ENCODE results near the gene TEFM. TPM values are rescaled to one million over a fixed set of nuclear protein-coding genes. Genes with fewer than 3 reads are reported as not detected.

Gene TEFM
- total RNA-seq, 6 experiments from 2014 or later = 12.7 to 14.5 (median 13.5) TPM

GRCh38 chr17:30897311-30897710, 8.7 kb downstream of the TEFM start:
- no peak overlapping the region for H3K4me3 Mint-ChIP-seq
- DNase-seq = no peak
- H3K36me3 Mint-ChIP-seq (ENCODE audit: low read depth) = peaks cover 6% of the 10 kb centered on the region
- H3K9me3 Mint-ChIP-seq = no peaks in the 10 kb centered on the region
- no peaks in the 10 kb centered on the region for H3K27me3 Mint-ChIP-seq (ENCODE audit: insufficient read depth)
- H3K27ac Mint-ChIP-seq = no peak overlapping the region
- H3K4me1 Mint-ChIP-seq (ENCODE audit: low read depth) = no peaks in the 10 kb centered on the region
- TF ChIP-seq CTCF (IDR thresholded peaks at IDR 0.05) = no peak

- H3K27ac Mint-ChIP-seq = no peak overlapping the region
- peaks cover 6% of the 10 kb centered on the region for H3K36me3 Mint-ChIP-seq (ENCODE audit: low read depth)
- no peak for DNase-seq
- no peaks in the 10 kb centered on the region for H3K27me3 Mint-ChIP-seq (ENCODE audit: insufficient read depth)
- H3K4me1 Mint-ChIP-seq (ENCODE audit: low read depth) = no peaks in the 10 kb centered on the region
- no peaks in the 10 kb centered on the region for H3K9me3 Mint-ChIP-seq
- TF ChIP-seq CTCF (IDR thresholded peaks at IDR 0.05) = no peak
- no peak overlapping the region for H3K4me3 Mint-ChIP-seq
These were observed 11.8 kb downstream of the TEFM start for GRCh38 chr17:30894236-30894635.

- TF ChIP-seq CTCF (IDR thresholded peaks at IDR 0.05) = no peak
- no peak overlapping the region for H3K27ac Mint-ChIP-seq
- no peaks in the 10 kb centered on the region for H3K9me3 Mint-ChIP-seq
- no peak overlapping the region for H3K4me3 Mint-ChIP-seq
- no peaks in the 10 kb centered on the region; the same call in 1 of the 2 replicates for H3K27me3 Mint-ChIP-seq (ENCODE audit: insufficient read depth)
- no peaks in the 10 kb centered on the region for H3K36me3 Mint-ChIP-seq (ENCODE audit: low read depth)
- DNase-seq = no peak
- no peaks in the 10 kb centered on the region for H3K4me1 Mint-ChIP-seq (ENCODE audit: low read depth)
These were observed 19.9 kb downstream of the TEFM start for GRCh38 chr17:30886187-30886586.

- H3K27ac Mint-ChIP-seq = no peak overlapping the region
- H3K4me1 Mint-ChIP-seq (ENCODE audit: low read depth) = no peaks in the 10 kb centered on the region
- no peak for DNase-seq
- no peaks in the 10 kb centered on the region; the same call in none of the 2 replicates for H3K27me3 Mint-ChIP-seq (ENCODE audit: insufficient read depth)
- TF ChIP-seq CTCF (IDR thresholded peaks at IDR 0.05) = no peak
- no peak overlapping the region for H3K4me3 Mint-ChIP-seq
- no peaks in the 10 kb centered on the region for H3K9me3 Mint-ChIP-seq
- H3K36me3 Mint-ChIP-seq (ENCODE audit: low read depth) = peaks cover 6% of the 10 kb centered on the region; the same call in 1 of the 2 replicates
These were observed 37.0 kb downstream of the TEFM start for GRCh38 chr17:30869005-30869404.

GRCh38 chr17:30864636-30865035, 41.4 kb downstream of the TEFM start:
- Mint-ChIP-seq H3K27ac (no peak overlapping the region), H3K4me3 (no peak overlapping the region), H3K36me3 (ENCODE audit: low read depth) (peaks cover 6% of the 10 kb centered on the region; the same call in 1 of the 2 replicates), H3K27me3 (ENCODE audit: insufficient read depth) (no peaks in the 10 kb centered on the region), H3K9me3 (no peaks in the 10 kb centered on the region), H3K4me1 (ENCODE audit: low read depth) (no peaks in the 10 kb centered on the region)
- no peak for DNase-seq
- no peak for TF ChIP-seq CTCF (IDR thresholded peaks at IDR 0.05)

Data from HFFc6 (cell line).